ENCODE measurements around the gene TSHR.

The TSHR gene

DNA sequence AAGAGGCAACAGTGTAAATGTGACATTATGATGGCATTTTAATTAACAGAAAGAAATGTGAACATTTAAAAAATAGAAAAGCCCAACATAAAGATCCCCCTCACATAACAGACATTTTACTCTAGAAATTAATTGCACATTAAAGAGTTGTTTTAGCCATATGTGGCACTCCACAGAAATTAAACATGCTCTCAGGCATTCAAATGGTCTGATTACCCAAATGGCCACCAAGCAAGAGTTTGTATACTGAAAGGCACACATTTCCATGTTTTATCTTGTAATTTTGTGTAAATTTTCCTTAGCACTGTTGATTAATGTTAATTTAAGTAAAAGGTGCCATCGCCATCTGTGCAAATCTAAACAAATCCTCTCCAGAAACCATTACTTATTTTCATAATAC, 221.8 kb downstream of the TSHR start:
- DNase-seq (ENCODE audit: low read depth): no peak

- DNase-seq (ENCODE audit: low read depth): no peak
Measured at GRCh38 chr14:81178063-81178462, 222.6 kb downstream of the TSHR start.

- DNase-seq (ENCODE audit: low read depth): no peak
Measured at GRCh38 chr14:81179631-81180030, 224.2 kb downstream of the TSHR start.

GRCh38 chr14:81187832-81188522, 232.6 kb downstream of the TSHR start:
- no peak for DNase-seq (ENCODE audit: low read depth)

DNA sequence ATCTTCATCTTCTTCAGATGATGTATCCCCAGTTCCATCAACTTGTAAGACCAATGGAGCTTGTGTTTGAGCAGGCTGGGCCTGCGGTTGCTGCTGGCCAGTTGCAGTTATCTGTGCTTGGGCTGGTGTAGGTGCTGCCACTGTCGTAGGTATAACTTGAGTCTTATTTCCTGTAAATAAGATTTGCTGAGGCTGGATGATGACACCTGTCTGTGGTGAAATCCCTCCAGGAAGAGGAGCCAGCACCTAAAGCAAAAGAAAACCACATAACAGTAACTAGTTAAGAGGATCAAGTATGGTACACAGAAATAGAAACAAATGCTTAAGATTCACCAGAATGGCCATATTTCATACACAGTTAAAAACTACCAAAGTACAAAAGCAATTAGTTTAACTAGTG, 237.2 kb downstream of the TSHR start:
- DNase-seq (ENCODE audit: low read depth): no peak

DNA sequence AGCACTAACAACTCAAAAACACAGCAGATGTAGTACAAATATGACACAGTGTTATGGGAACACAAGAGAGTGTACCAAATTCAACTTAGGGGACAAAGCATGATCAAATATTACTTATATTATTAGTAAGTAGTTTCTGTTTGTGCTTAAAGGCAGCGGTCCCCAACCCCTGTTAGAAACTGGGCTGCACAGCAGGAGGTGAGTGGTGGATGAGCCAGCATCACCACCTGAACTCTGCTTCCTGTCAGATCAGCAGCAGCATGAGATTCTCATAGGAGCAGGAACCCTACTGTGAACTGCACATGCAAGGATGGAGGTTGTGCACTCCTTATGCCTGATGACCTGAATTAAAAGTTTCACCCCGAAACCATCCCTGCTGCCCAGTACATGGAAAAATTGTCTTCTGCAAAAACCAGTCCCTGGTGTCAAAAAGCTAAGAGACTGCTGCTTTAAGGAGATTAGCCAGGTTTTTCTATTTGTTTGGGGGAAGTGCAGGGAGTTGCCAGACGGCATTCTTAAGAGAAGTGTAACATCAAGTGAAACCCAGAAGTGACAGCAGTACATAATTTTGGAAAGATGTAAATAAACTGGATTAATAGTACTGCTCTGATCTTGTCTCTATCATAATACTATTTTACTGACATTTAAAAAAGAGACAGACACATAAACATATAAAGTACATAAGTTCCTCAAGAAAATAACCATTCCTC, 238.7 kb downstream of the TSHR start:
- DNase-seq (ENCODE audit: low read depth): no peak
